ENCODE measurements around the gene TAX1BP1.

The TAX1BP1 gene

GRCh38 chr7:27746978-27747377, 7.0 kb downstream of the TAX1BP1 start:
- Histone ChIP-seq H3K79me2 (ENCODE audit: control insufficient read depth, insufficient read depth, low read length) (peaks cover 15% of the 10 kb centered on the region), H3K4me1 (ENCODE audit: control insufficient read depth, low read depth, low read length) (no peaks in the 10 kb centered on the region), H3K4me2 (ENCODE audit: low read length) (no peak overlapping the region), H3K4ac (ENCODE audit: low read depth, low read length) (no peak overlapping the region), H3K36me3 (ENCODE audit: control insufficient read depth, insufficient read depth, low read length) (no peaks in the 10 kb centered on the region), H3K9ac (ENCODE audit: low read length) (no peak overlapping the region), H4K8ac (ENCODE audit: low read depth, low read length) (no peak overlapping the region), H3K79me1 (ENCODE audit: low read length) (peaks cover 2% of the 10 kb centered on the region), H3K18ac (ENCODE audit: low read length) (no peak overlapping the region), H2BK5ac (ENCODE audit: low read length) (no peak overlapping the region), H3K4me3 (ENCODE audit: low read length) (no peak overlapping the region), H4K5ac (ENCODE audit: low read length) (no peak overlapping the region), H2BK15ac (replicated peaks; ENCODE audit: low read depth) (no peak overlapping the region), H2AK5ac (ENCODE audit: low read length) (no peak overlapping the region), H3K27ac (ENCODE audit: low read depth, low read length) (no peak overlapping the region), H3K27me3 (ENCODE audit: insufficient read depth, low read length, poor library complexity) (no peaks in the 10 kb centered on the region), H3K23ac (ENCODE audit: low read length) (no peak overlapping the region), H3K56ac (ENCODE audit: low read length) (no peak overlapping the region), H2BK120ac (ENCODE audit: low read depth, low read length) (no peak overlapping the region)
- WGBS (ENCODE audit: extremely low coverage, insufficient coverage, low lambda C conversion rate): no CpG with 5 or more reads among the region's 1 CpG
- DNase-seq: no peak

GRCh38 chr7:27747589-27748368, 7.8 kb downstream of the TAX1BP1 start:
- Histone ChIP-seq H3K27ac (ENCODE audit: low read depth, low read length) (no peak overlapping the region), H2BK120ac (ENCODE audit: low read depth, low read length) (no peak overlapping the region), H3K27me3 (ENCODE audit: insufficient read depth, low read length, poor library complexity) (no peaks in the 10 kb centered on the region), H3K23ac (ENCODE audit: low read length) (no peak overlapping the region), H3K9ac (ENCODE audit: low read length) (no peak overlapping the region), H3K79me2 (ENCODE audit: control insufficient read depth, insufficient read depth, low read length) (peaks cover 14% of the 10 kb centered on the region), H3K4me2 (ENCODE audit: low read length) (no peak overlapping the region), H3K56ac (ENCODE audit: low read length) (no peak overlapping the region), H2AK5ac (ENCODE audit: low read length) (no peak overlapping the region), H3K4me3 (ENCODE audit: low read length) (no peak overlapping the region), H3K4ac (ENCODE audit: low read depth, low read length) (no peak overlapping the region), H2BK15ac (replicated peaks; ENCODE audit: low read depth) (no peak overlapping the region), H4K8ac (ENCODE audit: low read depth, low read length) (no peak overlapping the region), H3K4me1 (ENCODE audit: control insufficient read depth, low read depth, low read length) (no peaks in the 10 kb centered on the region), H2BK5ac (ENCODE audit: low read length) (no peak overlapping the region), H3K18ac (ENCODE audit: low read length) (no peak overlapping the region), H3K79me1 (ENCODE audit: low read length) (peaks cover 2% of the 10 kb centered on the region), H3K36me3 (ENCODE audit: control insufficient read depth, insufficient read depth, low read length) (no peaks in the 10 kb centered on the region), H4K5ac (ENCODE audit: low read length) (no peak overlapping the region)
- WGBS (ENCODE audit: extremely low coverage, insufficient coverage, low lambda C conversion rate): no CpG with 5 or more reads among the region's 4 CpGs
- DNase-seq: no peak

- no peaks in the 10 kb centered on the region for H3K27me3 ChIP-seq (ENCODE audit: insufficient read depth, low read length, poor library complexity)
- DNase-seq: no peak
- peaks cover 11% of the 10 kb centered on the region for H3K79me2 ChIP-seq (ENCODE audit: control insufficient read depth, insufficient read depth, low read length)
- no peak overlapping the region for H3K56ac ChIP-seq (ENCODE audit: low read length)
- no peak overlapping the region for H3K23ac ChIP-seq (ENCODE audit: low read length)
- no peaks in the 10 kb centered on the region for H3K4me1 ChIP-seq (ENCODE audit: control insufficient read depth, low read depth, low read length)
- no peak overlapping the region for H2BK120ac ChIP-seq (ENCODE audit: low read depth, low read length)
- no peak overlapping the region for H3K18ac ChIP-seq (ENCODE audit: low read length)
- no peak overlapping the region for H4K5ac ChIP-seq (ENCODE audit: low read length)
- no peak overlapping the region for H3K4me2 ChIP-seq (ENCODE audit: low read length)
- peaks cover 2% of the 10 kb centered on the region for H3K79me1 ChIP-seq (ENCODE audit: low read length)
- H2AK5ac ChIP-seq (ENCODE audit: low read length): no peak overlapping the region
- no peak overlapping the region for H3K4ac ChIP-seq (ENCODE audit: low read depth, low read length)
- H4K8ac ChIP-seq (ENCODE audit: low read depth, low read length): no peak overlapping the region
- no peak overlapping the region for H3K4me3 ChIP-seq (ENCODE audit: low read length)
- no peaks in the 10 kb centered on the region for H3K36me3 ChIP-seq (ENCODE audit: control insufficient read depth, insufficient read depth, low read length)
- no CpG with 5 or more reads among the region's 2 CpGs for WGBS (ENCODE audit: extremely low coverage, insufficient coverage, low lambda C conversion rate)
- no peak overlapping the region for H3K27ac ChIP-seq (ENCODE audit: low read depth, low read length)
- no peak overlapping the region for H2BK5ac ChIP-seq (ENCODE audit: low read length)
- H2BK15ac ChIP-seq (replicated peaks; ENCODE audit: low read depth): no peak overlapping the region
- no peak overlapping the region for H3K9ac ChIP-seq (ENCODE audit: low read length)
Observed at GRCh38 chr7:27750316-27750715, 10.4 kb downstream of the TAX1BP1 start.

GRCh38 chr7:27751888-27752660, 12.1 kb downstream of the TAX1BP1 start:
- H3K4me2 ChIP-seq (ENCODE audit: low read length): no peak overlapping the region
- no peak for DNase-seq
- no peak overlapping the region for H2BK15ac ChIP-seq (replicated peaks; ENCODE audit: low read depth)
- no peak overlapping the region for H2BK5ac ChIP-seq (ENCODE audit: low read length)
- no peak overlapping the region for H3K23ac ChIP-seq (ENCODE audit: low read length)
- no peaks in the 10 kb centered on the region for H3K36me3 ChIP-seq (ENCODE audit: control insufficient read depth, insufficient read depth, low read length)
- H3K4me1 ChIP-seq (ENCODE audit: control insufficient read depth, low read depth, low read length): no peaks in the 10 kb centered on the region
- peaks cover 4% of the 10 kb centered on the region for H3K79me2 ChIP-seq (ENCODE audit: control insufficient read depth, insufficient read depth, low read length)
- no peak overlapping the region for H3K56ac ChIP-seq (ENCODE audit: low read length)
- H3K79me1 ChIP-seq (ENCODE audit: low read length): peaks cover 2% of the 10 kb centered on the region
- H4K8ac ChIP-seq (ENCODE audit: low read depth, low read length): no peak overlapping the region
- H3K27ac ChIP-seq (ENCODE audit: low read depth, low read length): no peak overlapping the region
- H3K9ac ChIP-seq (ENCODE audit: low read length): no peak overlapping the region
- H3K27me3 ChIP-seq (ENCODE audit: insufficient read depth, low read length, poor library complexity): no peaks in the 10 kb centered on the region
- no peak overlapping the region for H2BK120ac ChIP-seq (ENCODE audit: low read depth, low read length)
- 100% methylated on average over 2 of the region's 6 CpGs for WGBS (ENCODE audit: extremely low coverage, insufficient coverage, low lambda C conversion rate)
- no peak overlapping the region for H3K18ac ChIP-seq (ENCODE audit: low read length)
- H4K5ac ChIP-seq (ENCODE audit: low read length): no peak overlapping the region
- no peak overlapping the region for H2AK5ac ChIP-seq (ENCODE audit: low read length)
- H3K4ac ChIP-seq (ENCODE audit: low read depth, low read length): no peak overlapping the region
- H3K4me3 ChIP-seq (ENCODE audit: low read length): no peak overlapping the region

GRCh38 chr7:27753863-27754262, 13.9 kb downstream of the TAX1BP1 start:
- Histone ChIP-seq H2BK5ac (ENCODE audit: low read length) (no peak overlapping the region), H2AK5ac (ENCODE audit: low read length) (no peak overlapping the region), H3K4me1 (ENCODE audit: control insufficient read depth, low read depth, low read length) (no peaks in the 10 kb centered on the region), H3K4me2 (ENCODE audit: low read length) (no peak overlapping the region), H2BK120ac (ENCODE audit: low read depth, low read length) (no peak overlapping the region), H3K23ac (ENCODE audit: low read length) (no peak overlapping the region), H3K18ac (ENCODE audit: low read length) (no peak overlapping the region), H3K4me3 (ENCODE audit: low read length) (no peak overlapping the region), H2BK15ac (replicated peaks; ENCODE audit: low read depth) (no peak overlapping the region), H4K8ac (ENCODE audit: low read depth, low read length) (no peak overlapping the region), H3K56ac (ENCODE audit: low read length) (no peak overlapping the region), H3K4ac (ENCODE audit: low read depth, low read length) (no peak overlapping the region), H3K27me3 (ENCODE audit: insufficient read depth, low read length, poor library complexity) (no peaks in the 10 kb centered on the region), H3K79me2 (ENCODE audit: control insufficient read depth, insufficient read depth, low read length) (no peaks in the 10 kb centered on the region), H3K9ac (ENCODE audit: low read length) (no peak overlapping the region), H3K36me3 (ENCODE audit: control insufficient read depth, insufficient read depth, low read length) (no peaks in the 10 kb centered on the region), H3K79me1 (ENCODE audit: low read length) (no peaks in the 10 kb centered on the region), H4K5ac (ENCODE audit: low read length) (no peak overlapping the region), H3K27ac (ENCODE audit: low read depth, low read length) (no peak overlapping the region)
- WGBS (ENCODE audit: extremely low coverage, insufficient coverage, low lambda C conversion rate): no CpG with 5 or more reads among the region's 1 CpG
- no peak for DNase-seq

Data from mesendoderm (in vitro differentiated cells).